Activated B cell treated with CpG ODN at 0.5 μM for 24 hours (primary cell): ENCODE measurements around the gene EFCAB8. TPM values are rescaled to one million over a fixed set of nuclear protein-coding genes. Genes with fewer than 3 reads are reported as not detected.

Experiments
- ATAC-seq: fragments of 200-7000 bp; cut with Tn5 transposase; one replicate; pipeline ENCODE4 v1.10.0; 2021; ENCODE audit warnings: low read depth, mild to moderate bottlenecking, moderate library complexity
- CTCF ChIA-PET: fragments of 350-600 bp; sonication (Branson Sonifier 250); formaldehyde crosslinking; loops from one replicate; lab custom pipeline; 2021; ENCODE audit warnings: antibody characterized with exemption; lab: Charles Lee
- POLR2A ChIA-PET: fragments of 350-600 bp; sonication (Branson Sonifier 250); formaldehyde crosslinking; loops from one replicate; lab custom pipeline; 2021; ENCODE audit warnings: antibody characterized with exemption; lab: Charles Lee
- DNase-seq: peaks from one replicate; pipeline ENCODE4 v3.0.0; 2022
- H3K27ac Mint-ChIP-seq: one replicate; pipeline ENCODE4 v1.8.0; 2020; ENCODE audit warnings: mixed read lengths
- H3K27me3 Mint-ChIP-seq: one replicate; pipeline ENCODE4 v1.8.0; 2021; ENCODE audit warnings: mixed read lengths
- H3K36me3 Mint-ChIP-seq: one replicate; pipeline ENCODE4 v1.8.0; 2021; ENCODE audit warnings: low read depth, mixed read lengths
- H3K4me1 Mint-ChIP-seq: one replicate; pipeline ENCODE4 v1.8.0; 2021; ENCODE audit warnings: mixed read lengths
- H3K4me3 Mint-ChIP-seq: one replicate; pipeline ENCODE4 v1.8.0; 2020; ENCODE audit warnings: mild to moderate bottlenecking, mixed read lengths
- H3K9me3 Mint-ChIP-seq: one replicate; pipeline ENCODE4 v1.8.0; 2020; ENCODE audit warnings: mixed read lengths
- CTCF ChIP-seq: fragments of 200-600 bp; IDR thresholded peaks from one replicate; pipeline ENCODE4 v1.8.0; 2022; ENCODE audit warnings: antibody characterized with exemption, mild to moderate bottlenecking
- intact Hi-C: fragments of 100-400 bp; cut with micrococcal nuclease; formaldehyde crosslinking; loops from one replicate; pipeline ENCODE4 v1.15.1; 2024
- total RNA-seq: library from RNA; stranded (reverse); gene quantifications from 2 replicates; pipeline ENCODE4 v1.2.3, GENCODE V29; 2022

EFCAB8 gene
- total RNA-seq, 1 donor from 2014 or later: 0.71 TPM

GRCh38 chr20:32894711-32895355 is 36.1 kb downstream of the EFCAB8 start:
- POLR2A ChIA-PET: no interaction called here

GRCh38 chr20:32896521-32897280 is 38.0 kb downstream of the EFCAB8 start:
- DNase-seq (no peak), ATAC-seq (no peak)
- H3K27me3 Mint-ChIP-seq: no peaks in the 10 kb centered on the region
- intact Hi-C loops: no loop called here
- ChIA-PET CTCF (interaction anchor here (1.0 kb wide), 1 partner anchor 398 kb away, joined by 3 read pairs; no protein-coding TSS in a partner anchor), POLR2A (no interaction called here)
- no peak overlapping the region for H3K27ac Mint-ChIP-seq
- no peak overlapping the region for H3K4me3 Mint-ChIP-seq
- TF ChIP-seq CTCF: no peak
- no peaks in the 10 kb centered on the region for H3K36me3 Mint-ChIP-seq
- H3K4me1 Mint-ChIP-seq: no peaks in the 10 kb centered on the region
- H3K9me3 Mint-ChIP-seq: no peaks in the 10 kb centered on the region

More at GRCh38 chr20:32894711-32895355, 36.1 kb downstream of the EFCAB8 start:
- Mint-ChIP-seq H3K27me3 (no peaks in the 10 kb centered on the region), H3K4me1 (no peaks in the 10 kb centered on the region), H3K36me3 (no peaks in the 10 kb centered on the region), H3K27ac (no peak overlapping the region), H3K9me3 (no peaks in the 10 kb centered on the region), H3K4me3 (no peak overlapping the region)
- DNase-seq (no peak), ATAC-seq (no peak)
- CTCF ChIA-PET: interaction anchor here (1.0 kb wide), 1 partner anchor 105 kb away, joined by 6 read pairs; no protein-coding TSS in a partner anchor
- no peak for TF ChIP-seq CTCF
- intact Hi-C loops: no loop called here

GRCh38 chr20:32898729-32899128 is 40.0 kb downstream of the EFCAB8 start:
- no peak for DNase-seq
- intact Hi-C loops: no loop called here
- no peaks in the 10 kb centered on the region for H3K4me1 Mint-ChIP-seq
- ATAC-seq: no peak
- TF ChIP-seq CTCF: no peak
- H3K4me3 Mint-ChIP-seq: no peak overlapping the region
- ChIA-PET POLR2A (interaction anchor here (0.7 kb wide), 1 partner anchor 1018 kb away, joined by 3 read pairs; no protein-coding TSS in a partner anchor), CTCF (no interaction called here)
- H3K27ac Mint-ChIP-seq: no peak overlapping the region
- no peaks in the 10 kb centered on the region for H3K9me3 Mint-ChIP-seq
- H3K27me3 Mint-ChIP-seq: no peaks in the 10 kb centered on the region
- no peaks in the 10 kb centered on the region for H3K36me3 Mint-ChIP-seq

GRCh38 chr20:32902456-32903420 is 44.0 kb downstream of the EFCAB8 start:
- TF ChIP-seq CTCF: peak; percentile 77
- ChIA-PET POLR2A (no interaction called here), CTCF (interaction anchor here (0.6 to 3.0 kb wide), 18 partner anchors 20 to 397 kb away, joined by 3 to 23 read pairs (median 6); partner anchors contain the start of gene SUN5)
- Mint-ChIP-seq H3K4me1 (no peaks in the 10 kb centered on the region), H3K4me3 (no peak overlapping the region), H3K27ac (no peak overlapping the region), H3K36me3 (no peaks in the 10 kb centered on the region), H3K27me3 (no peaks in the 10 kb centered on the region), H3K9me3 (no peaks in the 10 kb centered on the region)
- ATAC-seq (peak; percentile 88), DNase-seq (peak; percentile 51)
- intact Hi-C loops: loop anchor here (1.0 kb wide), 7 partner anchors 70 to 397 kb away; no protein-coding TSS in a partner anchor
